ENCODE data around the gene LPP. TPM values are rescaled to one million over a fixed set of nuclear protein-coding genes. Genes with fewer than 3 reads are reported as not detected.

Gene LPP
- total and polyA plus RNA-seq, 9 of the 15 experiments (the other 6 are each of a cell fraction or from before 2014, with no cell fraction given) = 0.07 to 0.18 TPM; not detected in 7

GRCh38 chr3:188822411-188822810 lies 668.5 kb downstream of the LPP start:
- no peak overlapping the region for H3K9ac ChIP-seq (ENCODE audit: insufficient read depth in 1 of 2, low read depth in 2 of 2, low read length in 2 of 2)
- no peaks in the 10 kb centered on the region for H3K79me2 ChIP-seq (ENCODE audit: control insufficient read depth, insufficient read depth, low read length)
- in situ Hi-C loops (cut with MboI) (no loop called here), intact Hi-C loops (cut with micrococcal nuclease) (no loop called here)
- WGBS (ENCODE audit: insufficient coverage, low coverage, missing lambda C conversion rate) = 0% methylated on average over 2 of the region's 2 CpGs
- no peaks in the 10 kb centered on the region; the same call in 1 of the 2 replicates for H3K9me3 ChIP-seq (replicated peaks; ENCODE audit: control insufficient read depth, insufficient read depth, low read depth, low read length)
- no peak for ATAC-seq
- DNase-seq (ENCODE audit: extremely low read depth in 1 of 4, low spot score in 3 of 4) = no peak
- no peak overlapping the region for H3K4me2 ChIP-seq (ENCODE audit: insufficient read depth, low read length)
- ChIA-PET POLR2A (no interaction called here), CTCF (ENCODE audit: low intra/inter-chr PET ratio) (no interaction called here)
- no peak overlapping the region for H2AFZ ChIP-seq (ENCODE audit: low read depth, low read length)
- no peaks in the 10 kb centered on the region for H3K4me1 ChIP-seq (replicated peaks in 1 of 2; ENCODE audit: control insufficient read depth in 2 of 2, insufficient read depth in 2 of 2, low read length in 2 of 2)
- BruUV-seq (replicated peaks) = no TSS peak
- H3K9me1 ChIP-seq (ENCODE audit: control insufficient read depth, insufficient read depth, low read length) = no peaks in the 10 kb centered on the region
- H4K20me1 ChIP-seq (replicated peaks; ENCODE audit: control insufficient read depth, insufficient read depth, low read length) = no peaks in the 10 kb centered on the region
- H3K4me3 ChIP-seq = no peak overlapping the region
- H3K27ac ChIP-seq (ENCODE audit: extremely low read depth, low read depth, low read length) = no peak overlapping the region
- H3K27me3 ChIP-seq (ENCODE audit: control insufficient read depth in 2 of 2, insufficient read depth in 2 of 2, low read length in 2 of 2) = no peaks in the 10 kb centered on the region
- H3K36me3 ChIP-seq (ENCODE audit: control insufficient read depth, insufficient read depth, low read length) = no peaks in the 10 kb centered on the region
- FAIRE-seq = no peak
- TF ChIP-seq DDX20 (tag; IDR thresholded peaks at IDR 0.05; ENCODE audit: low read depth) = no peak
- TF ChIP-seq ETV1 (tag; conservative IDR thresholded peaks at IDR 0.05; ENCODE audit: low read depth) = no peak
- no peak for TF ChIP-seq PCBP1 (IDR thresholded peaks at IDR 0.05; ENCODE audit: low read depth, low read length, poor library complexity, severe bottlenecking)
- no peak for TF ChIP-seq XRCC3 (IDR thresholded peaks at IDR 0.05)
- no peak for TF ChIP-seq SMAD1 (IDR thresholded peaks at IDR 0.05; ENCODE audit: low read depth, low read length, partially characterized antibody)
- no peak for TF ChIP-seq PML (IDR thresholded peaks at IDR 0.05; ENCODE audit: low read length)
- no peak for TF ChIP-seq ARID3B (CRISPR knock-in tag; IDR thresholded peaks at IDR 0.05; ENCODE audit: borderline replicate concordance)
- TF ChIP-seq PHTF2 (CRISPR knock-in tag; IDR thresholded peaks at IDR 0.05) = no peak
- TF ChIP-seq UBTF (IDR thresholded peaks at IDR 0.05; ENCODE audit: borderline replicate concordance in 1 of 2, low read depth in 2 of 2, low read length in 2 of 2) = no peak
- TF ChIP-seq, protein P1, sequence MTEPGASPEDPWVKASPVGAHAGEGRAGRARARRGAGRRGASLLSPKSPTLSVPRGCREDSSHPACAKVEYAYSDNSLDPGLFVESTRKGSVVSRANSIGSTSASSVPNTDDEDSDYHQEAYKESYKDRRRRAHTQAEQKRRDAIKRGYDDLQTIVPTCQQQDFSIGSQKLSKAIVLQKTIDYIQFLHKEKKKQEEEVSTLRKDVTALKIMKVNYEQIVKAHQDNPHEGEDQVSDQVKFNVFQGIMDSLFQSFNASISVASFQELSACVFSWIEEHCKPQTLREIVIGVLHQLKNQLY (CRISPR knock-in tag; conservative IDR thresholded peaks at IDR 0.05) = no peak

Measured in K562 (cell line).